Measurements from ENCODE around the gene MEIS2. TPM values are rescaled to one million over a fixed set of nuclear protein-coding genes. Genes with fewer than 3 reads are reported as not detected.

MEIS2 gene
- polyA plus RNA-seq, 1 donor from 2014 or later: 825 TPM

DNA sequence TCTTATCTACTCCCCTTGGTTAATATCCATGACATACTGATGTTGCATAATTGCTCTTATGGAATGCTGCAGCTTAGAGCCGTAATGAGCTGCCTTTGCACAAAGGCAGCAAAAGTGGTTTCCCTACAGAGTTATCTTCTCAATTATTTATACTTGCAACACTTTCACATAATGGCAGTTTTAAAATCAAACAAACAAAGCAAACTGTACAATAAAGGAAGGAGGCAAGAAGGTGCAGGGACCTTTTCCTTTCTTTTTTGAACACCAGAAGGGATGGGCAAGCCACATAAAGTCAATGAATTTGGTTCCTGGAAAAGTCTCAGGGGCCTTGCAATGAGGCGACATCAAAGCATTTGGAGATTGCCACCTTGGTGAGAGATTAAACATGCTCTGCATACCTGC is 188.0 kb downstream of the MEIS2 start:
- Histone ChIP-seq H3K4me2 (ENCODE audit: low read length) (no peak overlapping the region), H3K9ac (ENCODE audit: low read length) (no peak overlapping the region), H3K27me3 (ENCODE audit: insufficient read depth, low read depth, low read length) (no peaks in the 10 kb centered on the region), H3K4me3 (ENCODE audit: low read length) (no peak overlapping the region), H4K20me1 (ENCODE audit: insufficient read depth) (peaks cover 74% of the 10 kb centered on the region), H2AFZ (ENCODE audit: low read depth, low read length) (no peak overlapping the region), H3K79me2 (replicated peaks; ENCODE audit: insufficient read depth, low read length) (peaks cover 75% of the 10 kb centered on the region), H3K36me3 (ENCODE audit: insufficient read depth, low read length) (peaks cover 5% of the 10 kb centered on the region), H3K9me3 (ENCODE audit: low read length) (no peaks in the 10 kb centered on the region), H3F3A (ENCODE audit: insufficient read depth, low read length, poor library complexity, severe bottlenecking) (peaks cover 3% of the 10 kb centered on the region), H3K27ac (ENCODE audit: low read length) (peak overlapping the region; percentile 5), H3K9me2 (ENCODE audit: insufficient read depth, low read length) (no peaks in the 10 kb centered on the region)
- TF ChIP-seq EP300 (conservative IDR thresholded peaks at IDR 0.05; ENCODE audit: poor library complexity, severe bottlenecking): no peak
- TF ChIP-seq TAF1 (IDR thresholded peaks at IDR 0.05; ENCODE audit: low read depth): no peak
- TF ChIP-seq, protein P1, sequence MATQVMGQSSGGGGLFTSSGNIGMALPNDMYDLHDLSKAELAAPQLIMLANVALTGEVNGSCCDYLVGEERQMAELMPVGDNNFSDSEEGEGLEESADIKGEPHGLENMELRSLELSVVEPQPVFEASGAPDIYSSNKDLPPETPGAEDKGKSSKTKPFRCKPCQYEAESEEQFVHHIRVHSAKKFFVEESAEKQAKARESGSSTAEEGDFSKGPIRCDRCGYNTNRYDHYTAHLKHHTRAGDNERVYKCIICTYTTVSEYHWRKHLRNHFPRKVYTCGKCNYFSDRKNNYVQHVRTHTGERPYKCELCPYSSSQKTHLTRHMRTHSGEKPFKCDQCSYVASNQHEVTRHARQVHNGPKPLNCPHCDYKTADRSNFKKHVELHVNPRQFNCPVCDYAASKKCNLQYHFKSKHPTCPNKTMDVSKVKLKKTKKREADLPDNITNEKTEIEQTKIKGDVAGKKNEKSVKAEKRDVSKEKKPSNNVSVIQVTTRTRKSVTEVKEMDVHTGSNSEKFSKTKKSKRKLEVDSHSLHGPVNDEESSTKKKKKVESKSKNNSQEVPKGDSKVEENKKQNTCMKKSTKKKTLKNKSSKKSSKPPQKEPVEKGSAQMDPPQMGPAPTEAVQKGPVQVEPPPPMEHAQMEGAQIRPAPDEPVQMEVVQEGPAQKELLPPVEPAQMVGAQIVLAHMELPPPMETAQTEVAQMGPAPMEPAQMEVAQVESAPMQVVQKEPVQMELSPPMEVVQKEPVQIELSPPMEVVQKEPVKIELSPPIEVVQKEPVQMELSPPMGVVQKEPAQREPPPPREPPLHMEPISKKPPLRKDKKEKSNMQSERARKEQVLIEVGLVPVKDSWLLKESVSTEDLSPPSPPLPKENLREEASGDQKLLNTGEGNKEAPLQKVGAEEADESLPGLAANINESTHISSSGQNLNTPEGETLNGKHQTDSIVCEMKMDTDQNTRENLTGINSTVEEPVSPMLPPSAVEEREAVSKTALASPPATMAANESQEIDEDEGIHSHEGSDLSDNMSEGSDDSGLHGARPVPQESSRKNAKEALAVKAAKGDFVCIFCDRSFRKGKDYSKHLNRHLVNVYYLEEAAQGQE (IDR thresholded peaks at IDR 0.05; ENCODE audit: borderline replicate concordance): no peak
- TF ChIP-seq SMC3 (conservative IDR thresholded peaks at IDR 0.05; ENCODE audit: poor library complexity): no peak
- no peak for TF ChIP-seq CTCF (IDR thresholded peaks at IDR 0.05; ENCODE audit: poor library complexity, severe bottlenecking)
- no peak for TF ChIP-seq POLR2AphosphoS5 (IDR thresholded peaks at IDR 0.05)
- no peak for TF ChIP-seq RAD21 (conservative IDR thresholded peaks at IDR 0.05)
- TF ChIP-seq EZH2 (IDR thresholded peaks at IDR 0.05; ENCODE audit: borderline replicate concordance, insufficient read depth, low read length, poor library complexity, severe bottlenecking): no peak
- TF ChIP-seq MXI1 (conservative IDR thresholded peaks at IDR 0.05; ENCODE audit: poor library complexity, severe bottlenecking): no peak

- H3F3A ChIP-seq (ENCODE audit: insufficient read depth, low read length, poor library complexity, severe bottlenecking): peaks cover 3% of the 10 kb centered on the region
- no peaks in the 10 kb centered on the region for H3K27me3 ChIP-seq (ENCODE audit: insufficient read depth, low read depth, low read length)
- H3K4me2 ChIP-seq (ENCODE audit: low read length): no peak overlapping the region
- H3K27ac ChIP-seq (ENCODE audit: low read length): no peak overlapping the region
- H4K20me1 ChIP-seq (ENCODE audit: insufficient read depth): peaks cover 77% of the 10 kb centered on the region
- peak; percentile 63 for TF ChIP-seq POLR2AphosphoS5 (IDR thresholded peaks at IDR 0.05)
- TF ChIP-seq RAD21 (conservative IDR thresholded peaks at IDR 0.05): no peak
- peaks cover 75% of the 10 kb centered on the region for H3K79me2 ChIP-seq (replicated peaks; ENCODE audit: insufficient read depth, low read length)
- H3K36me3 ChIP-seq (ENCODE audit: insufficient read depth, low read length): peaks cover 3% of the 10 kb centered on the region
- H3K9me3 ChIP-seq (ENCODE audit: low read length): no peaks in the 10 kb centered on the region
- H3K9ac ChIP-seq (ENCODE audit: low read length): no peak overlapping the region
- no peak overlapping the region for H2AFZ ChIP-seq (ENCODE audit: low read depth, low read length)
- H3K4me3 ChIP-seq (ENCODE audit: low read length): no peak overlapping the region
- no peaks in the 10 kb centered on the region for H3K9me2 ChIP-seq (ENCODE audit: insufficient read depth, low read length)
Observed at GRCh38 chr15:36911322-36911944, 188.9 kb downstream of the MEIS2 start.
